Neural progenitor cell (in vitro differentiated cells): ENCODE data around the gene ZMIZ1.

Source experiments
- CTCF ChIP-seq: fragments of 200-600 bp; sonication (generic); IDR thresholded peaks from 2 replicates; pipeline ENCODE4 v1.5.1; 2017; ENCODE audit warnings: antibody characterized with exemption, mild to moderate bottlenecking
- EZH2 ChIP-seq: fragments of 200-600 bp; sonication (generic); IDR thresholded peaks from 2 replicates; pipeline ENCODE4 v1.6.1; 2017; ENCODE audit warnings: antibody characterized with exemption, mild to moderate bottlenecking, moderate library complexity
- EZH2phosphoT487 ChIP-seq: fragments of 200-600 bp; sonication (generic); IDR thresholded peaks from 2 replicates; pipeline ENCODE4 v1.6.1; 2017; ENCODE audit warnings: antibody characterized with exemption

GRCh38 chr10:79268742-79269141, 200.0 kb downstream of the ZMIZ1 start:
- TF ChIP-seq CTCF, result no peak
- TF ChIP-seq EZH2, result no peak
- TF ChIP-seq EZH2phosphoT487, result no peak
